Measurements from ENCODE around the gene CCDC43. TPM values are rescaled to one million over a fixed set of nuclear protein-coding genes. Genes with fewer than 3 reads are reported as not detected.
A peak's percentile ranks its signal among the peaks of the same experiment; 100 is the strongest.

The CCDC43 gene
- total and polyA plus RNA-seq, 9 of the 15 experiments (the other 6 are each of a cell fraction or from before 2014, with no cell fraction given), result 11.7 to 42.3 (median 25.9) TPM

GRCh38 chr17:44627513-44628242 lies 61.9 kb downstream of the CCDC43 start:
- peak in 1 of 4 experiments; percentile 6 for DNase-seq (ENCODE audit: extremely low read depth in 1 of 4, low spot score in 3 of 4)
- H3K4me1 ChIP-seq (replicated peaks in 1 of 2; ENCODE audit: control insufficient read depth in 2 of 2, insufficient read depth in 2 of 2, low read length in 2 of 2), result peaks cover 0 to 7% of the 10 kb centered on the region in 2 experiments; a peak in 2 of 5 replicates
- whole genome bisulfite sequencing (ENCODE audit: insufficient coverage, low coverage, missing lambda C conversion rate), result 21% methylated on average over 7 of the region's 9 CpGs
- ChIA-PET POLR2A (interaction anchor here (1.4 kb wide), 1 partner anchor 10 kb away, joined by 5 read pairs; no protein-coding TSS in a partner anchor), CTCF (ENCODE audit: low intra/inter-chr PET ratio) (no interaction called here)
- no peaks in the 10 kb centered on the region for H3K9me1 ChIP-seq (ENCODE audit: control insufficient read depth, insufficient read depth, low read length)
- no peaks in the 10 kb centered on the region for H4K20me1 ChIP-seq (replicated peaks; ENCODE audit: control insufficient read depth, insufficient read depth, low read length)
- H2AFZ ChIP-seq (ENCODE audit: low read depth, low read length), result peak overlapping the region; percentile 26; the same call in 1 of the 2 replicates
- no peak for FAIRE-seq
- no peak overlapping the region for H3K4me3 ChIP-seq
- no TSS peak for BruUV-seq (replicated peaks)
- intact Hi-C loops (cut with micrococcal nuclease), result no loop called here
- peak overlapping the region in 1 of 2 experiments; percentile 33; a peak in 2 of 4 replicates for H3K9ac ChIP-seq (ENCODE audit: insufficient read depth in 1 of 2, low read depth in 2 of 2, low read length in 2 of 2)
- H3K9me3 ChIP-seq (replicated peaks; ENCODE audit: control insufficient read depth, insufficient read depth, low read depth, low read length), result no peaks in the 10 kb centered on the region
- no peak for ATAC-seq
- no peak overlapping the region for H3K4me2 ChIP-seq (ENCODE audit: insufficient read depth, low read length)
- peaks cover 6 to 18% of the 10 kb centered on the region in 2 experiments; a peak in 2 of 5 replicates for H3K27me3 ChIP-seq (ENCODE audit: control insufficient read depth in 2 of 2, insufficient read depth in 2 of 2, low read length in 2 of 2)
- H3K27ac ChIP-seq (ENCODE audit: extremely low read depth, low read depth, low read length), result no peak overlapping the region
- no peaks in the 10 kb centered on the region for H3K36me3 ChIP-seq (ENCODE audit: control insufficient read depth, insufficient read depth, low read length)
- H3K79me2 ChIP-seq (ENCODE audit: control insufficient read depth, insufficient read depth, low read length), result no peaks in the 10 kb centered on the region
- in situ Hi-C loops (cut with MboI), result no loop called here
- no peak for TF ChIP-seq PTTG1 (tag; IDR thresholded peaks at IDR 0.05; ENCODE audit: low read depth)
- no peak for TF ChIP-seq THRAP3 (IDR thresholded peaks at IDR 0.05; ENCODE audit: borderline replicate concordance)
- no peak for TF ChIP-seq ELK1 (CRISPR knock-in tag; IDR thresholded peaks at IDR 0.05)
- TF ChIP-seq, protein P1, sequence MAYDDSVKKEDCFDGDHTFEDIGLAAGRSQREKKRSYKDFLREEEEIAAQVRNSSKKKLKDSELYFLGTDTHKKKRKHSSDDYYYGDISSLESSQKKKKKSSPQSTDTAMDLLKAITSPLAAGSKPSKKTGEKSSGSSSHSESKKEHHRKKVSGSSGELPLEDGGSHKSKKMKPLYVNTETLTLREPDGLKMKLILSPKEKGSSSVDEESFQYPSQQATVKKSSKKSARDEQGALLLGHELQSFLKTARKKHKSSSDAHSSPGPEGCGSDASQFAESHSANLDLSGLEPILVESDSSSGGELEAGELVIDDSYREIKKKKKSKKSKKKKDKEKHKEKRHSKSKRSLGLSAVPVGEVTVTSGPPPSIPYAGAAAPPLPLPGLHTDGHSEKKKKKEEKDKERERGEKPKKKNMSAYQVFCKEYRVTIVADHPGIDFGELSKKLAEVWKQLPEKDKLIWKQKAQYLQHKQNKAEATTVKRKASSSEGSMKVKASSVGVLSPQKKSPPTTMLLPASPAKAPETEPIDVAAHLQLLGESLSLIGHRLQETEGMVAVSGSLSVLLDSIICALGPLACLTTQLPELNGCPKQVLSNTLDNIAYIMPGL (CRISPR knock-in tag; IDR thresholded peaks at IDR 0.05), result no peak
- TF ChIP-seq CHD7 (IDR thresholded peaks at IDR 0.05; ENCODE audit: low read depth, low read length), result no peak
- no peak for TF ChIP-seq ELF2 (CRISPR knock-in tag; IDR thresholded peaks at IDR 0.05)
